Measurements from ENCODE around the gene GPR183. TPM values are rescaled to one million over a fixed set of nuclear protein-coding genes. Genes with fewer than 3 reads are reported as not detected.
A peak's percentile ranks its signal among the peaks of the same experiment; 100 is the strongest.

The GPR183 gene
- polyA plus RNA-seq, 1 donor from 2014 or later, result 494 TPM

DNA sequence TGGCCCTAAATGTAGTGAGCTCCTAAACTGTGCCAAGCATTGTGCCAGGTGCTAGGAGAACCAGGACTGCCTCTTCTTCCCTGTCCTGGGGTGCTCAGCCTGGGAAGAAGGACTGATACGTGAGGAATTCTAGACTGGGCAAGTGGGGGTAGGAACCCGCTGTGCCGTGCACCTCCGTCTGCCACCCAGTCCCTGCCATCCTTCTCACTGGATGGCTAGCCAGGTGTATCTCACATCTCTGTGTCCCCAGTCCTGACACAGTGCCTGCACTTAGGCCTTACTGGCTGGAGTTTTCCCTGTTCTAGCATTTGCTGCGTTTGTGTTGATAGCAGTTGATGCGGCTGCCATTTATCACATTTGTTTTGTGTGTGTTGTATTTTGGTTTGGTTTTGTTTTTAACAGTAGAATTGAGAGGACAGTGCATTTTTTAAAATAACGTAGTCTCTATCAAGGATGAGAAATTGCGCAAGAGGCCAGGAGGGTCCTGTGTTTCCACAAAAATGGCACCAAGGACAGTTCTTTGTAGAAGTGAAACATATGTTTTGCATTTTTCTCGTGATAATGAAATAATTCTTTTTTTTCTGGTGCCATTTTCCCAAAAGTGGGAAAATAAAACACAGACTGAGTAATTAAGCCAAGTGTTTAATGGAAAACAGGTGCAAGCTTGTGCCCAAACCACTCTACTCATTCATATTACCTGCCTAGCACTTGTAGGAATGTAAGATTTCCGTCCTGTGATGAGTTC, 4.7 kb upstream of the GPR183 start:
- H3K36me3 Mint-ChIP-seq, result peaks cover 26% of the 10 kb centered on the region
- no peaks in the 10 kb centered on the region for H3K9me3 Mint-ChIP-seq
- no peaks in the 10 kb centered on the region for H3K27me3 Mint-ChIP-seq
- no peak overlapping the region for H3K4me3 Mint-ChIP-seq
- peaks cover 34 to 48% (median 45%) of the 10 kb centered on the region in 3 donors for H3K4me1 Mint-ChIP-seq
- H3K27ac Mint-ChIP-seq, result peak overlapping the region in 1 of 3 donors; percentile 10

- Mint-ChIP-seq H3K4me3 (peak overlapping the region in 2 of 4 donors; percentile 1 to 63), H3K27me3 (no peaks in the 10 kb centered on the region), H3K9me3 (no peaks in the 10 kb centered on the region), H3K36me3 (peaks cover 26% of the 10 kb centered on the region), H3K4me1 (peaks cover 29 to 48% (median 41%) of the 10 kb centered on the region in 3 donors), H3K27ac (no peak overlapping the region)
These were observed 3.9 kb upstream of the GPR183 start for GRCh38 chr13:99311137-99311536.

GRCh38 chr13:99310382-99311031, 3.3 kb upstream of the GPR183 start:
- Mint-ChIP-seq H3K27ac (peak overlapping the region in 2 of 3 donors; percentile 36 to 97), H3K27me3 (no peaks in the 10 kb centered on the region), H3K9me3 (no peaks in the 10 kb centered on the region), H3K4me1 (peaks cover 28 to 48% (median 41%) of the 10 kb centered on the region in 3 donors), H3K4me3 (peak overlapping the region in 2 of 4 donors; percentile 1 to 63), H3K36me3 (peaks cover 26% of the 10 kb centered on the region)

DNA sequence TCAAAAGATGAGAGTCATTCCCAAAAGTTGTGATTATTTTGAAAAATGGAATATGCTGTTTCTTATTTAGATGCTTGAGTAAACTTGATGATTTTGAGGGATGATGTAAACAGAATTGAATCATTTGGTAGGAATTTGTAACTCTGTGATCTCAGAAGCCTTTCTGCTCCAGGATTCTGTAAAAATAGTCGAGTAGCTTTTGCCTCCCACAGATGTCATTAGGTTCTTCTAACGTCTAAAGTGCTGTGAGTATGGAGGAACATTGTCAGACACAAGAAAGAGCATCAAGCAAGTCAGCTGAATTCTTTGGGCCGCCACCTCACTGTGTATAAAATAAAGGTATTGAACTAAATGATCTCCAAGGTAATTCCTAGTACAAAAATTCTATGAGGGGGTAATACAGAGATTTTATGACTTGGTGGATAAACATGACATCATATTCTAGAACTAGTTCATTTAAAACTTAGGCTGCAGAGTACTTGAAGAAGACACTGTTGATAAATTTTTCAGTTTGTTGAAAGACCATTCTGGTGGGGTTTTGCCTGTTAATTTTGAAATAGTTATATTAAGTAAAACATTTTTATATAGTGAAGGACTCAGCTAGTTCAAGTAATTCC, 1.4 kb upstream of the GPR183 start:
- Mint-ChIP-seq H3K27ac (peak overlapping the region; percentile 85 to 91 (median 89)), H3K27me3 (no peaks in the 10 kb centered on the region), H3K4me1 (peaks cover 40 to 54% (median 43%) of the 10 kb centered on the region in 3 donors), H3K36me3 (peaks cover 23% of the 10 kb centered on the region), H3K9me3 (no peaks in the 10 kb centered on the region), H3K4me3 (peak overlapping the region; percentile 21 to 91 (median 80))

- Mint-ChIP-seq H3K4me1 (peaks cover 46 to 54% (median 46%) of the 10 kb centered on the region in 3 donors), H3K4me3 (peak overlapping the region; percentile 88 to 98 (median 94)), H3K27ac (peak overlapping the region; percentile 85 to 91 (median 89)), H3K9me3 (no peaks in the 10 kb centered on the region), H3K36me3 (peaks cover 26% of the 10 kb centered on the region), H3K27me3 (no peaks in the 10 kb centered on the region)
These were observed 595 bp upstream of the GPR183 start for GRCh38 chr13:99307648-99308339.

DNA sequence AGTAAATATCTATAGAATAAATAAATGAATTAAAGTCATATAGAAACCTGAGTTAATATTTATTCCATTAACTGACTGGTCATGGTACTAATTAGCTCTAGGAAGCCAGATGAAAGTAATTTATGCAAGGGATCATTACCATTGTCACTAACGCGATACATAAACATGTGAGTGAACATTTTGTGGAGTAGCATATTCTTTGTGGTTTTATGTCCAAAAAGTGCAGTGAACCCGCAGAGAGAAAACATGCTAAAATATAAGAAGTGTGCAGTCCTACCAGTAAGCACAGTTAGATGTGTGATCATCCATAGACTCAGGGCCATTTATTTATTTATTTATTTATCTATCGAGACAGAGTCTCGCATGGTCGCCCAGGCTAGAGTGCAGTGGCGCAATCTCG, 1.6 kb downstream of the GPR183 start:
- Mint-ChIP-seq H3K36me3 (peaks cover 25% of the 10 kb centered on the region), H3K9me3 (no peaks in the 10 kb centered on the region), H3K4me3 (peak overlapping the region; percentile 88 to 98 (median 94)), H3K27me3 (no peaks in the 10 kb centered on the region), H3K4me1 (peaks cover 47 to 55% (median 49%) of the 10 kb centered on the region in 3 donors), H3K27ac (peak overlapping the region; percentile 85 to 93 (median 89))

DNA sequence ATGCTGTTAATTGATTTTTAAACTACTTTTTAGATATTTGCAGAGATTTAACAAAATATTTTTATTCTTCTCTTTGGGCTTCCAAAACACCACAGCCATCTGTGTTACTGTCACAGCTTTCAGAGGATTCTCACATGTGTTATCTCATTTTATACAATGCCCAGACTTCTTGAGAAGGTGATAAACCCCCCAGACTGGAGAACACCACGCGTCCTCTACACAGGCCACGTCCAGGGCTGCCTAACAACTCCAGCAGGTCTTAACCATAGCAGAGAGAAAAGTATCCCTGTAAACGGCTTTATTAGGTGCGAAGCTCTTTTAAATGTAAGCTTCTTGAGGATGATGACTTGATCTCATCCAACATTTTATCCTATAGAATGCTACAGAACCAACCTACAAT, 2.0 kb downstream of the GPR183 start:
- H3K27ac Mint-ChIP-seq, result peak overlapping the region; percentile 85 to 93 (median 89)
- no peaks in the 10 kb centered on the region for H3K9me3 Mint-ChIP-seq
- H3K4me1 Mint-ChIP-seq, result peaks cover 49 to 55% (median 50%) of the 10 kb centered on the region in 3 donors
- H3K27me3 Mint-ChIP-seq, result no peaks in the 10 kb centered on the region
- H3K4me3 Mint-ChIP-seq, result peak overlapping the region; percentile 88 to 98 (median 94)
- H3K36me3 Mint-ChIP-seq, result peaks cover 27% of the 10 kb centered on the region

GRCh38 chr13:99304541-99304940, 2.7 kb downstream of the GPR183 start:
- H3K4me1 Mint-ChIP-seq, result peaks cover 53 to 54% (median 54%) of the 10 kb centered on the region in 3 donors
- H3K27ac Mint-ChIP-seq, result peak overlapping the region; percentile 85 to 94 (median 89)
- peaks cover 27% of the 10 kb centered on the region for H3K36me3 Mint-ChIP-seq
- no peaks in the 10 kb centered on the region for H3K27me3 Mint-ChIP-seq
- peak overlapping the region; percentile 88 to 98 (median 94) for H3K4me3 Mint-ChIP-seq
- H3K9me3 Mint-ChIP-seq, result no peaks in the 10 kb centered on the region

DNA sequence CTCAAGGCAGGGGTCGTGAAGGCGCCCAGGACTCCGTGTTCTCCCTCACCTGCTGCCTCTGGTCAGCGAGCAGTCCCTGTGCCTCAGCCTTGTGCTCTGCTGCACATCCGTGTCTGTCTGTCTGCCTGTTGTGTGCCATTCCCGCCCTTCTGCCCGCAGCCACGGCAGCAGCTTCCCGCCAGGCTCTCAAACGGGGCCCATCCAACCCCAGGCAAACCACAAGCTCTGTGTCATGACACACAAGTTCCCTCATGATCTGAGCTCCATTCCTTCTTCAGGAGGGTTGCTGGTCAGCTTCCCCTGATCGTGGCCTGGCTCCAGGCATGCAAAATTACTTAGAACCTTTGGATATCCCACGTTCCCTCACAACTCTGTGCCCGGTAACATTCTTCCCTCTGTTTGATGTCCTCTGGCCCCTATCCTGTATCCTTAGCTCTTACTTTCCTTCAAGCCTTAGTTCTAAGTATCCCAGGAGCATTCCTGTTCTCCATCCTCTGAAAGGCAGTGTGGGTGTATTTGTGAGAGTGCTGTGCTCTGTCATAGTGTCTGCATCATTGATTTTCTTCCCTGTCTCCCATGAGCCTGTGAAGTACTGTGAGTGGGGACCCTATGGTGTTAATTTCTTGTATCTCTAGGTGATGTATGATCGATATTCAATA, 3.2 kb downstream of the GPR183 start:
- H3K4me1 Mint-ChIP-seq, result peaks cover 56 to 59% (median 56%) of the 10 kb centered on the region in 3 donors
- peak overlapping the region; percentile 88 to 98 (median 94) for H3K4me3 Mint-ChIP-seq
- H3K27ac Mint-ChIP-seq, result peak overlapping the region; percentile 85 to 94 (median 89)
- no peaks in the 10 kb centered on the region for H3K27me3 Mint-ChIP-seq
- peaks cover 24% of the 10 kb centered on the region for H3K36me3 Mint-ChIP-seq
- no peaks in the 10 kb centered on the region for H3K9me3 Mint-ChIP-seq

DNA sequence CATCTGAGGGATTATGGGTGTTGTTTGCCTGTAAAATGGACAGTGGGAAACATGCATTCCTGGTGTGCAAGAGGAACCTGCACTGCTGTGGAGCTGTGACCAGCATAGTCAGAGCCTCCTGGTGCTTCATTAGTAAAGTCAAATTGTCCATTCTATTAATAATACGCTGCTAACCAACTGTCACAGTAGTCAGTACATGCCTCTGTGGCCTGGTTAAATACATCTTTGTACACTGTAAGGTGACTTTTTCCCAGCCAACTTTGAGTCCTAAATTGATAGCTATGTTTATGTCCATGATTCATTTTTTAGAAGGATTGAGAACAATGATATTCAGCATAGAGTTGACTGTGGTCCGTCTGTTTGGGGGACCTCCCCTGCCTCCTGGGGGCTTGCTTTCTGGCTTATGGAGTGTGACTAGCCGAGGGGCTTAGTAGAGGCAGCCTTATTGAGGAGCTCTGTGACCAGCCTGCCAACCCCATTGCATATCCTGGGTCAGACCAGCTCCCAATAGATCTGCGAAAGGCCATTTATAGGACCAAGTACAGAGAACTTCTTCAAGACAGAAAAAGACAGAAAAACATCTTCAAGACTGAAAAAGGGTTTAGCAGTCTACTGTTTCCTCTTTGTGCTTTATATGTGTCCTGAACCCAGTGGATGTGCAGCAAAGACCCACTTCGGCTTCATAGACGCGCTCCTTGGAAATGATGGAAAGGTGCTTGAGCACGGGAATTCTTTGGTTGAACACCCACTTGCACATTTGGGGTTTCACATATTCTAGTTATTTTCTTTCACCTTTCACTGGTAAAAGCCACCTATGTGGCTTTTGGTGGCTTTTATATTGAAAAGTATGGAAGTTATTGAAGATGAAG, 4.3 kb downstream of the GPR183 start:
- no peaks in the 10 kb centered on the region for H3K9me3 Mint-ChIP-seq
- H3K36me3 Mint-ChIP-seq, result peaks cover 23% of the 10 kb centered on the region
- H3K27ac Mint-ChIP-seq, result peak overlapping the region; percentile 85 to 94 (median 89)
- peaks cover 53 to 63% (median 54%) of the 10 kb centered on the region in 3 donors for H3K4me1 Mint-ChIP-seq
- H3K27me3 Mint-ChIP-seq, result no peaks in the 10 kb centered on the region
- peak overlapping the region; percentile 88 to 98 (median 94) for H3K4me3 Mint-ChIP-seq

DNA sequence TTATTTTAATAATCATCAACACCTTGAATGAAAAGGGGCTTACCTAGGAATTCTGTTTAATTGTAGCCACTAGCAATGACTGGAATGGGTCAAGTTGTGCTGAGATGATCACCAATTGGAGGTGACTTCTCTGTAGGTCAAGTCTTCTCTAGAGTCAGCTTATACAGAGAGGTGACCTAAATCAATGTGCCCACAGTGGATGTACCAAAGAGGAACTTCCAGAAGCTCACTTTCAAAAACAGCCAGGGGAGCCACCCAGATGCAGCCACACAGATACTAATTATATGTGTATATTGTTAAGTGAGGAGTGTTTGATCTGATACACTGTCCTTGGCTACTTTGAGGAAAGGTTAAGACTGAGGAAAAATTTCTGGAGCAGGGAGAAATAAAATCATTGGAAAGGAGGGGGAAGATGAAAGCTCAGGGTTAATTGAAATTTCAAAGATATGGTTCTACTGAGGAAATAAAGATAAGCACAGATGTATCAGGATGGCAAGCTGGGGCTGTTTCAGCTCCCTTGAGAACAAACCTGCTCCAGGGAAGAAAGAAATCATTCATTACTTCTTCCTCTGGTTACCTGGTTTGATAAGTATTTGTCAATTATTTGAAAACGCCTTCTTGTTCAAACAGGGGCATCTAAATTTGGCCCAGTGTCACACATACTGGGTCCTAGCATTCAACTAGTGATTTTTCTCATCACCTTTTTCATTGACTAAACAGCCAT, 5.1 kb downstream of the GPR183 start:
- Mint-ChIP-seq H3K4me1 (peaks cover 53 to 63% (median 59%) of the 10 kb centered on the region in 3 donors), H3K27ac (peak overlapping the region; percentile 21 to 94 (median 85)), H3K27me3 (no peaks in the 10 kb centered on the region), H3K9me3 (no peaks in the 10 kb centered on the region), H3K4me3 (peak overlapping the region; percentile 88 to 98 (median 94)), H3K36me3 (peaks cover 21% of the 10 kb centered on the region)

- H3K36me3 Mint-ChIP-seq, result peaks cover 22% of the 10 kb centered on the region
- peak overlapping the region; percentile 85 to 94 (median 88) for H3K27ac Mint-ChIP-seq
- H3K9me3 Mint-ChIP-seq, result no peaks in the 10 kb centered on the region
- peak overlapping the region; percentile 76 to 88 (median 78) for H3K4me3 Mint-ChIP-seq
- peaks cover 59 to 71% (median 66%) of the 10 kb centered on the region in 3 donors for H3K4me1 Mint-ChIP-seq
- H3K27me3 Mint-ChIP-seq, result no peaks in the 10 kb centered on the region
These were observed 6.0 kb downstream of the GPR183 start for GRCh38 chr13:99301056-99301838.
